Measurements from ENCODE around the gene LMAN2.

The LMAN2 gene

GRCh38 chr5:177351392-177352329 is at the start of gene LMAN2:
Gene LMAN2 (minus strand): TSS chr5:177351668. CDS start chr5:177351647, 21 bp downstream.
- peak; percentile 94 to 95 for DNase-seq

GRCh38 chr5:177399997-177400868 is 48.8 kb upstream of the LMAN2 start, which contains the start of gene PFN3:
Gene PFN3 (minus strand): TSS chr5:177400661. CDS start chr5:177400576, 85 bp downstream.
- no peak for DNase-seq

- no peak for DNase-seq
Measured at GRCh38 chr5:177397875-177398390, 46.5 kb upstream of the LMAN2 start.

- DNase-seq, result no peak
Measured at GRCh38 chr5:177396807-177397206, 45.3 kb upstream of the LMAN2 start.

- no peak for DNase-seq
Measured at GRCh38 chr5:177396078-177396477, 44.6 kb upstream of the LMAN2 start.

GRCh38 chr5:177393990-177394389 is 42.5 kb upstream of the LMAN2 start:
- no peak for DNase-seq

- no peak for DNase-seq
Measured at GRCh38 chr5:177393206-177393765, 41.8 kb upstream of the LMAN2 start.

GRCh38 chr5:177392765-177393164 is 41.3 kb upstream of the LMAN2 start:
- no peak for DNase-seq

GRCh38 chr5:177390363-177391300 is 39.2 kb upstream of the LMAN2 start:
- DNase-seq, result peak; percentile 93

- DNase-seq, result peak; percentile 65 to 71
Measured at GRCh38 chr5:177389241-177390169, 38.0 kb upstream of the LMAN2 start.

GRCh38 chr5:177388521-177389052 is 37.1 kb upstream of the LMAN2 start:
- DNase-seq, result no peak

- no peak for DNase-seq
Measured at GRCh38 chr5:177387405-177387804, 35.9 kb upstream of the LMAN2 start.

GRCh38 chr5:177386542-177386941 is 35.1 kb upstream of the LMAN2 start:
- DNase-seq, result no peak

- DNase-seq, result no peak
Measured at GRCh38 chr5:177385720-177386119, 34.3 kb upstream of the LMAN2 start.

GRCh38 chr5:177384134-177384533 is 32.7 kb upstream of the LMAN2 start, which contains the start of gene SLC34A1:
Gene SLC34A1 (plus strand): TSS chr5:177384434. CDS start chr5:177385742, 1,308 bp downstream.
- DNase-seq, result no peak

- DNase-seq, result no peak
Measured at GRCh38 chr5:177383181-177383580, 31.7 kb upstream of the LMAN2 start.

GRCh38 chr5:177382423-177383029 is 31.1 kb upstream of the LMAN2 start:
- no peak for DNase-seq

- DNase-seq, result no peak
Measured at GRCh38 chr5:177380805-177381126, 29.3 kb upstream of the LMAN2 start.

All from activated T-cell treated with anti-CD3 and anti-CD28 coated beads, Interleukin-2, amount 50 U/mL, for 48 hours (primary cell).